ENCODE data around the gene TSPAN33. TPM values are rescaled to one million over a fixed set of nuclear protein-coding genes. Genes with fewer than 3 reads are reported as not detected.

Gene TSPAN33
- total RNA-seq, 4 donors from 2014 or later, result 1.9 to 15.5 (median 9.9) TPM

DNA sequence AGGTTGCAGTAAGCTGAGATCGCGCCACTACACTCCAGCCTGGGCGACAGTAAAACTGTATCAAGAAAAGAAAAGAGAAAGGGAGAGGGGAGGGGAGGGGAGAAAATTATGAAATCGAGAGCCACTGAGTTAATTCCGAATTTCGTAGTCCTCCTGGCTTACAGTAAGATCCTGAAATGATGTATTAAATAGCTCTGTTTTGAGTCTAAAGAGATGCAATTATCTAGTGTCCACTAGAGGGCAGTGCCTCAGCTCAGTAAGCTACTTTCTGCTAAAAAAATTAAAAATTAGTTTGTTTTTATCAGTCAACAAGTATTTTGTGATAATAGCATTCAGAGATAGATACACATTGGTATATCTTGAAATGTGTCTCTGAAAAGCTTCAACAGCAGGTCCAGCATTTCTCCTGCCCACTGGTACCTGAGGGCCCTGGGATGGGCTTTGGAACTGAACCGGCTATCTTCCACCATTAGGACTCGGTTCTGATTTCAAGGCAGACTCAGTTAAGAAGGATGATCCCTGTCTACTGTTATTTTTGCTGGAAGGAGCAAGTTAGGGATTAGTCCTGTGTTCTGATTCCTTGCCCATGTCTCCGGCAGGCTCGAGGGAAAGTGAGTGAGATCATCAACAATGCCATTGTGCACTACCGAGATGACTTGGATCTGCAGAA lies 19.5 kb downstream of the TSPAN33 start:
- Histone ChIP-seq H3K4me1 (peaks cover 0 to 14% (median 0%) of the 10 kb centered on the region in 3 donors), H3K36me3 (no peaks in the 10 kb centered on the region), H3K27me3 (no peaks in the 10 kb centered on the region), H3K27ac (no peak overlapping the region), H3K4me3 (no peak overlapping the region), H3K9me3 (no peaks in the 10 kb centered on the region)
- TF ChIP-seq, protein P1, sequence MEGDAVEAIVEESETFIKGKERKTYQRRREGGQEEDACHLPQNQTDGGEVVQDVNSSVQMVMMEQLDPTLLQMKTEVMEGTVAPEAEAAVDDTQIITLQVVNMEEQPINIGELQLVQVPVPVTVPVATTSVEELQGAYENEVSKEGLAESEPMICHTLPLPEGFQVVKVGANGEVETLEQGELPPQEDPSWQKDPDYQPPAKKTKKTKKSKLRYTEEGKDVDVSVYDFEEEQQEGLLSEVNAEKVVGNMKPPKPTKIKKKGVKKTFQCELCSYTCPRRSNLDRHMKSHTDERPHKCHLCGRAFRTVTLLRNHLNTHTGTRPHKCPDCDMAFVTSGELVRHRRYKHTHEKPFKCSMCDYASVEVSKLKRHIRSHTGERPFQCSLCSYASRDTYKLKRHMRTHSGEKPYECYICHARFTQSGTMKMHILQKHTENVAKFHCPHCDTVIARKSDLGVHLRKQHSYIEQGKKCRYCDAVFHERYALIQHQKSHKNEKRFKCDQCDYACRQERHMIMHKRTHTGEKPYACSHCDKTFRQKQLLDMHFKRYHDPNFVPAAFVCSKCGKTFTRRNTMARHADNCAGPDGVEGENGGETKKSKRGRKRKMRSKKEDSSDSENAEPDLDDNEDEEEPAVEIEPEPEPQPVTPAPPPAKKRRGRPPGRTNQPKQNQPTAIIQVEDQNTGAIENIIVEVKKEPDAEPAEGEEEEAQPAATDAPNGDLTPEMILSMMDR (IDR thresholded peaks at IDR 0.05), result peak; percentile 70 to 93 (median 78)
- TF ChIP-seq EP300 (IDR thresholded peaks at IDR 0.05), result no peak
- ATAC-seq, result peak; percentile 50
- 26 to 46% methylated on average over 6 to 8 of the region's 11 CpGs for WGBS, 2 donors (ENCODE audit: low coverage in 1 of 2)

DNA sequence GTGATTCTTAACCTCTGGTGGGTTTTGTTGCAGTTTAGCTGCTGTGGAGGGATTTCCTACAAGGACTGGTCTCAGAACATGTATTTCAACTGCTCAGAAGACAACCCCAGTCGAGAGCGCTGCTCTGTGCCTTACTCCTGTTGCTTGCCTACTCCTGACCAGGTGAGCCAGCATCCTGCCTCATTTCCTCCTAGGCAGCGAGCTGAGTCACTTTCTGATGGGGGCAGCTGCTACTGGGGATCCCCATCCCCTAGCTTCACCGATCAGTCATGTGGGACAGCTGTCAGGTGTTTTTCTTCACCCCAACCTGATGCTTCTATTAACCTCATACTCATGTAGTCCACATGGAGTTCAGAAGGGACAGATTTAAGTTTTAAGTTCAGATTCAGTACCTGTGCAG lies 22.2 kb downstream of the TSPAN33 start:
- no peak for ATAC-seq
- WGBS, 2 donors (ENCODE audit: low coverage in 1 of 2), result 87 to 96% methylated on average over 4 of the region's 4 CpGs
- H3K27ac ChIP-seq, result no peak overlapping the region
- no peak overlapping the region for H3K4me3 ChIP-seq
- no peaks in the 10 kb centered on the region for H3K36me3 ChIP-seq
- no peak for TF ChIP-seq EP300 (IDR thresholded peaks at IDR 0.05)
- H3K4me1 ChIP-seq, result peaks cover 0 to 30% (median 0%) of the 10 kb centered on the region in 3 donors
- no peaks in the 10 kb centered on the region for H3K9me3 ChIP-seq
- no peaks in the 10 kb centered on the region for H3K27me3 ChIP-seq

DNA sequence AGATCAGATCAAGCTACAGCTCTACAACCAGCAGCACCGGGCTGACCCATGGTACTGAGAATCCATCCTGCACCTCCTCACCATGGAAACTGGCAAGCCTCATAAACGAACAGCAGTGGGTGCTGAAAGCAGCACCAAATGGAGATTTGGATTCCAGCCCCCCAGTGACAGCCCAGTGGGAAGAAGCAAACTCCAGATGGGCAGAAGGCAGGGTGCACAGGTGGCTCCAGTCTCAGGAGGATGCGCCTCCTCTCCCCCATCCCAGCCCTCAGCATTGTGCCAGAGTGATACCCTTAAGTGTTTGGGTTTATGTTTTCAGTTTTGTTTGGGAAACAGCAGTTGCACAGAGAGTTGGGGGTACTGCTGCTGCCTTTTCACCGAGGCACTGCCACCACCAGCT lies 23.3 kb downstream of the TSPAN33 start:
- no peak overlapping the region for H3K27ac ChIP-seq
- no peaks in the 10 kb centered on the region for H3K27me3 ChIP-seq
- H3K4me1 ChIP-seq, result peaks cover 0 to 30% (median 0%) of the 10 kb centered on the region in 3 donors
- no peaks in the 10 kb centered on the region for H3K9me3 ChIP-seq
- TF ChIP-seq, protein P1 (IDR thresholded peaks at IDR 0.05), result no peak
- no peak for TF ChIP-seq POLR2AphosphoS5 (IDR thresholded peaks at IDR 0.05)
- no peak for TF ChIP-seq POLR2A (IDR thresholded peaks at IDR 0.05)
- no peak for TF ChIP-seq EP300 (IDR thresholded peaks at IDR 0.05)
- H3K36me3 ChIP-seq, result no peaks in the 10 kb centered on the region
- H3K4me3 ChIP-seq, result no peak overlapping the region
- ATAC-seq, result no peak
- WGBS, 2 donors (ENCODE audit: low coverage in 1 of 2), result 73% methylated on average over 3 of the region's 4 CpGs; no CpG with 5 or more reads in 1 of the 2 donors

DNA sequence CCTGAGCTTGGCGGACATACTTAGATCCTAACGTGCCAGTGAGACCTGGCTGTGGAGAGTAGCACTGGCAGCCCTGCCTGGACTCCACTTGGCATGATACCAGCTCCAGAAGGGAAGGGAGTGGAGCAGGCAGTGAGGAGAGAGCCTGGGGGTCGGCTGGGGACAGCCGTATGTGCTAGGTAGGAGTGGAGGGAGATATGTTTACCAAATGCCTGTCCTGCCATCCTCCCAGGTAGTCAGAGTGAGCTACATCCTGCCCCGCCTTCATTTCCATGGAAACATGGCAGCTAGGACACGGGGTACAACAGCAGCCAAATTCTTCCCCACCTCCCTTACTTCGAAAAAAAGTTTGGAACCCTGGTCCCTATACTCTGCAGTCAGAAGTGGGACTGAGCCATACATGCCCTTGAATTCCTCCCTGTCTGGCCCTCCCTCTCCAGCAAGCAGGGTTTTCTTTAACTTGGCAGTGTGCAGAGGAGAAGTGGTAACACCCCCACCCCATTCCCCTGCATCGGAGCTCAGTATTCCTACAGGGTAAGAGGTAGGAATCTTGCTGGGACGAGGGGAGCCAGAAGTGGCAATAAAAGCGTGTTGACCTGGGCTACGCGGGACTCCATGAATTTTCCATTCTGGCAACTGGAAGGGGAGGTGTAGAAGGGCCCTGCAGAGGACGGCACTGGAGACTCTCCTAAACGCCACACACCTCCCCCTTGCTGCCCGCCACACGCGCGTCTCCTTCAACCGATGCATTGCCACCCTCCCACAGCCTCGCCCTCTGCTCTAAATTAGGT lies 23.9 kb downstream of the TSPAN33 start:
- TF ChIP-seq EP300 (IDR thresholded peaks at IDR 0.05) (no peak), POLR2A (IDR thresholded peaks at IDR 0.05) (no peak), POLR2AphosphoS5 (IDR thresholded peaks at IDR 0.05) (no peak)
- TF ChIP-seq, protein P1 (IDR thresholded peaks at IDR 0.05), result no peak
- WGBS, 2 donors (ENCODE audit: low coverage in 1 of 2), result 41 to 46% methylated on average over 13 of the region's 20 CpGs
- Histone ChIP-seq H3K27ac (peak overlapping the region in 2 of 4 donors; percentile 67 to 76), H3K36me3 (no peaks in the 10 kb centered on the region), H3K4me1 (peaks cover 0 to 30% (median 0%) of the 10 kb centered on the region in 3 donors), H3K9me3 (no peaks in the 10 kb centered on the region), H3K4me3 (peak overlapping the region in 1 of 2 donors; percentile 60), H3K27me3 (no peaks in the 10 kb centered on the region)
- ATAC-seq, result peak; percentile 13

DNA sequence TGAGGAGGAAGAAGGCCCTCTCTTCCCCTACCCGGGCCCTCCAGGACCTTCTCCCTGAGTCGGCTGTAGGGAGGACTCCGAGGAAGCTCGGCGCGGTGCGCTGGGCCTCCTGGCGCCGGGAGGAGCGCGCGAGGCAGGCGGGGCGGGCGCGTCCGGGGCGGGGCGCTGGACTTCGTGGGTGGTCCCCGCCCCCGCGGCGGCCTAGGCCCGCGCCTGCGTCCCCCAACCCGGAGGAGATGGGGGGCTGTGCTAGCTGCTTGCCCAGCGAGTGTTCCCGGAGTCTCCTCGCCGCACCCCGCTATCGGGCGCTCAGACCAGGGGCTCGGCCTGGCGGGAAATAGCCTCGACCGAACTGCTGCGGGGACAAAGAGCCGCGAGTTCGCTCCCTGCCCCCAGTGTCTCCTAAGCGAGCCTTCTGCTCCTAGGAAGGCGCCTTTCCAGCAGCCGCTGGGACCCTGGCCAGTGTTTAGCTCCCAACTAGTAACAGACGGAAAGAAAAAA lies 24.7 kb downstream of the TSPAN33 start:
- TF ChIP-seq POLR2AphosphoS5 (IDR thresholded peaks at IDR 0.05), result no peak
- TF ChIP-seq, protein P1 (IDR thresholded peaks at IDR 0.05), result no peak
- no peak for TF ChIP-seq EP300 (IDR thresholded peaks at IDR 0.05)
- TF ChIP-seq POLR2A (IDR thresholded peaks at IDR 0.05), result no peak
- Histone ChIP-seq H3K4me3 (peak overlapping the region; percentile 38 to 60), H3K27ac (peak overlapping the region in 3 of 4 donors; percentile 28 to 76 (median 67)), H3K36me3 (no peaks in the 10 kb centered on the region), H3K27me3 (no peaks in the 10 kb centered on the region), H3K4me1 (peaks cover 0 to 30% (median 0%) of the 10 kb centered on the region in 3 donors), H3K9me3 (no peaks in the 10 kb centered on the region)
- ATAC-seq, result peak; percentile 83
- WGBS, 2 donors (ENCODE audit: low coverage in 1 of 2), result 6% methylated on average over 6 of the region's 47 CpGs; no CpG with 5 or more reads in 1 of the 2 donors
